H1 (cell line): ENCODE data around the gene COL26A1. TPM values are rescaled to one million over a fixed set of nuclear protein-coding genes. Genes with fewer than 3 reads are reported as not detected.

Experiments
- CREB1 ChIP-seq: IDR thresholded peaks from 2 replicates; pipeline ENCODE4 v1.6.1; 2012; ENCODE audit warnings: inconsistent platforms
- FOSL1 ChIP-seq: IDR thresholded peaks from 2 replicates; pipeline ENCODE4 v1.6.1; 2011; ENCODE audit warnings: mild to moderate bottlenecking, low read depth, low read length, moderate library complexity; ENCODE audit not compliant: insufficient read depth
- GABPA ChIP-seq: IDR thresholded peaks from 2 replicates; pipeline ENCODE4 v1.6.1; 2011; ENCODE audit warnings: mild to moderate bottlenecking, low read length, moderate library complexity, borderline replicate concordance; ENCODE audit not compliant: insufficient read depth
- JUND ChIP-seq: IDR thresholded peaks from 2 replicates; pipeline ENCODE4 v1.6.1; 2011; ENCODE audit warnings: mild to moderate bottlenecking, improper control_type of control experiment, low read length
- PHF8 ChIP-seq: fragments of 200-600 bp; sonication (generic); conservative IDR thresholded peaks from 2 replicates; pipeline ENCODE4 v1.7.1; 2012; ENCODE audit warnings: low read depth, mild to moderate bottlenecking, inconsistent platforms, low read length, moderate library complexity
- RBBP5 ChIP-seq: IDR thresholded peaks from 2 replicates; pipeline ENCODE4 v1.7.1; 2012; ENCODE audit warnings: low read depth, mild to moderate bottlenecking, inconsistent platforms, low read length, moderate library complexity, borderline replicate concordance
- SP1 ChIP-seq: IDR thresholded peaks from 2 replicates; pipeline ENCODE4 v1.6.1; 2011; ENCODE audit warnings: low read depth, low read length
- SP4 ChIP-seq: IDR thresholded peaks from 2 replicates; pipeline ENCODE4 v1.6.1; 2012; ENCODE audit warnings: low read length, inconsistent platforms
- SRF ChIP-seq: IDR thresholded peaks from 2 replicates; pipeline ENCODE4 v1.6.1; 2011; ENCODE audit warnings: mild to moderate bottlenecking, low read depth, low read length, moderate library complexity
- TAF1 ChIP-seq: IDR thresholded peaks from 2 replicates; pipeline ENCODE4 v1.6.1; 2011; ENCODE audit warnings: mild to moderate bottlenecking, low read depth, low read length
- TEAD4 ChIP-seq: IDR thresholded peaks from 2 replicates; pipeline ENCODE4 v1.6.1; 2012; ENCODE audit warnings: low read depth, low read length, inconsistent platforms, mixed read lengths
- USF2 ChIP-seq: IDR thresholded peaks from 2 replicates; pipeline ENCODE4 v1.6.1; 2011; ENCODE audit warnings: low read length, improper control_type of control experiment
- polyA plus RNA-seq, 7 experiments: library from polyadenylated mRNA; depleted of rRNA in 3 of 7; stranded (reverse) in 5 of 7; unstranded in 2 of 7; fragments of >200 nt in 5 of 7; fragments of 200-250 nt in 2 of 7; gene quantifications; 1 replicate in 5 of 7; 2 replicates in 1 of 7; 4 replicates in 1 of 7; pipeline versions ENCODE4 v1.2.1 to v1.2.3, GENCODE V29; 2011 to 2013; ENCODE audit warnings: missing spikeins in 2 of 7, mixed read lengths in 2 of 7
- total RNA-seq: library from RNA; stranded (reverse); fragmentation: NEBNext Ultra II Directional; extraction: Animal tissue kit (Norgen Biotek cat#: 25700); gene quantifications from 2 replicates; pipeline ENCODE4 v1.2.1, GENCODE V29; 2021

COL26A1 gene
- total and polyA plus RNA-seq, 2 of the 8 experiments (the other 6 are each of a cell fraction or from before 2014, with no cell fraction given) = 51.1 to 68.8 TPM

DNA sequence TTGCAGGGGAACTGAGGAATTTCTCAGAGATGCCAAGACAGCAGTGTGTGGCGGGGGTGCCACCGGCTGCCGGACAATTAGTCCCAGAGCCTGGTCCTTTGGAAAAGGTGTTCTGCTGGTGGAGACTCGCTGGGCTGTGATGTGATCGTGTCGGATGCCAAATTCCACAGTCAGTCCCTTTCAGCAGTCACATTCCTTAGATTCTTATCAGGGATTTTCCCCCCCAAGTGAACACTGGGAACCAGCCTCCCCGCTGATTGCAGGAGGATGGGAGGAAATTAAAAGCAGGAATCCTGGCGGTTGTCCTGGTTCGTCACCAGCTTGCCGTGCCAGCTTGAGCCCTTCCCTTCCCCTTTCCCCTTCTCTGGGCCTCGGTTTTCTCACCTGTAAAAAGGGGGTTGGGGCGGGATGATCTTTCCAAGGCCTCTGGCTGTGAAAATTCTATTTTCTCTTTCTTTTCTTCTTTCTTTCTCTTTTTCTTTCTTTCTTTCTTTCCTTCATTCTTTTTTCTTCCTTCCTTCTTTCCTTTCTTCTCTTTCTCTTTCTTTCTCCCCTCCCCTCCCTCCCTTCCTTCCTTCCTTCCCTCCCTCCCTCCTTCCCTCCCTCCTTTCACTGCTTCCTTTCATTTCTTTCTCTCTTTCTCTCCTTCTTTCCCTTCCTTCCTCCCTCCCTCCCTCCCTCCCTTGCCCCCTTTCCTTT is 39.6 kb downstream of the COL26A1 start (continued):
- TF ChIP-seq JUND (peak; percentile 8; the same call in 1 of the 2 replicates), PHF8 (no peak), TAF1 (peak; percentile 36), GABPA (no peak), CREB1 (peak; percentile 57; the same call in 1 of the 2 replicates), SRF (no peak), SP1 (peak; percentile 82), RBBP5 (peak; percentile 60; the same call in 1 of the 2 replicates), SP4 (no peak), USF2 (no peak), TEAD4 (peak; percentile 96), FOSL1 (no peak)
